Eye (tissue), 1 donor: ENCODE data around the gene SLC6A9.

Source experiments
- DNase-seq: peaks from one replicate; pipeline ENCODE4 v3.0.0-alpha.2; 2015

Gene SLC6A9

DNA sequence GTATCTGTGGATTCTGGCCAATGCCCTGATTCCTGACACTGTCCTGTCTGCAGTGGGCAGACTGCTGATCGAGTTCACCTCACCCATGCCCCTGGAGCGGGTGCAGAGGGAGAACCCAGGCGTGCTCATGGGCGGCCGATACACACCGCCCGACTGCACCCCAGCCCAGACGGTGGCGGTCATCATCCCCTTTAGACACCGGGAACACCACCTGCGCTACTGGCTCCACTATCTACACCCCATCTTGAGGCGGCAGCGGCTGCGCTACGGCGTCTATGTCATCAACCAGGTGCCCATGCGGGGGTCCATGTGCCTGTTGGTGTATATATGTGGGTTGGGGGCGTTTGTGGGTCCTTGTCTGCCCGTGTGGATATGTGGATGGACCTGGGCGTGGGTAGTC lies 49.6 kb downstream of the SLC6A9 start:
- DNase-seq, result no peak

DNA sequence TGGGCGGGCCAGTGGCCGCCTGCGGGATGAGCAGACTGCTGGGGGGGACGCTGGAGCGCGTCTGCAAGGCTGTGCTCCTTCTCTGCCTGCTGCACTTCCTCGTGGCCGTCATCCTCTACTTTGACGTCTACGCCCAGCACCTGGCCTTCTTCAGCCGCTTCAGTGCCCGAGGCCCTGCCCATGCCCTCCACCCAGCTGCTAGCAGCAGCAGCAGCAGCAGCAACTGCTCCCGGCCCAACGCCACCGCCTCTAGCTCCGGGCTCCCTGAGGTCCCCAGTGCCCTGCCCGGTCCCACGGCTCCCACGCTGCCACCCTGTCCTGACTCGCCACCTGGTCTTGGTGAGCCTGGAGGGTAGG lies 50.1 kb downstream of the SLC6A9 start:
- peak; percentile 9 for DNase-seq

DNA sequence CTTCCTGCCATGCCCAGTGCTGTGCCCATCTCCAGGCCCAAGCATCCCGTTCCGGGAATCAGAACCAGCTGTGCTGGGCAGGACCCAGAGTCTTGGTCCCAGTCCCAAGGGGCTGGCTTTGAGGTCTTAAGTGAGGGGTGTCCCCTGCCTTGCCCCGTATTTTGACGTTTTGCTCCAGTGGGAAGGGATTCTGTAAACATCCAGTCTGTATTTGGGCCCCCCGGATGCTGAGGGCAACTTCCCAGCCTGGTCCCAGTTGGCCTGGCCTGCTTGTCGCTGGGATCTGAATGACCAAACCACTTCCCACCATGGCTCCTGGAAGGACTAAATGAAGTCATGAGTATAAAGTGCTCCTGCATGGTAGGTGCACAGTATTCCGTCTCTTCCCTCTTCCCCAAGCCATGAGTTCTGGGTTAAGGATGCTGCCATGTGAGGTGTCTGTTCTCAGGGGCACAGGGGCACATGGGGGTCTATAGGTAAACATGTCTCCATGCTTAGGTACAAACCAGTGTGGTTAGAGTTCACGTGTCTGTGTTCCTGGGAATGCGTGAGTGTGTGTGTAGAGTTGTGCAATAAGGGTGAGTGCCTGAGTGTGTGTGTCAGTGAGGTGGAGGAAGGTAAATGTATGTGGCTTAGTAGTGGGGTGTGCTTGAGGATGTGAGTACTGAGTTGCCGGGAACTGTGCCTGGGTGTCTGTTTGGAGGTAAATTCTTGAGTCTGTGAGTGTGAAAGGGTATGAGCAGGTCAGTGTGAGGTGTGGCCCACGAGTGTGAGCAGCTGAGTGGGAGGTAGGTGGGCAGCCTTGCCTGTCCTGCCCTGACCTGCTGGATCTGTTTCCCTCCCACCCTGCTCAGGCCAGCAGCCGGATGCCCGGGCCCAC lies 50.8 kb downstream of the SLC6A9 start:
- DNase-seq, result no peak

DNA sequence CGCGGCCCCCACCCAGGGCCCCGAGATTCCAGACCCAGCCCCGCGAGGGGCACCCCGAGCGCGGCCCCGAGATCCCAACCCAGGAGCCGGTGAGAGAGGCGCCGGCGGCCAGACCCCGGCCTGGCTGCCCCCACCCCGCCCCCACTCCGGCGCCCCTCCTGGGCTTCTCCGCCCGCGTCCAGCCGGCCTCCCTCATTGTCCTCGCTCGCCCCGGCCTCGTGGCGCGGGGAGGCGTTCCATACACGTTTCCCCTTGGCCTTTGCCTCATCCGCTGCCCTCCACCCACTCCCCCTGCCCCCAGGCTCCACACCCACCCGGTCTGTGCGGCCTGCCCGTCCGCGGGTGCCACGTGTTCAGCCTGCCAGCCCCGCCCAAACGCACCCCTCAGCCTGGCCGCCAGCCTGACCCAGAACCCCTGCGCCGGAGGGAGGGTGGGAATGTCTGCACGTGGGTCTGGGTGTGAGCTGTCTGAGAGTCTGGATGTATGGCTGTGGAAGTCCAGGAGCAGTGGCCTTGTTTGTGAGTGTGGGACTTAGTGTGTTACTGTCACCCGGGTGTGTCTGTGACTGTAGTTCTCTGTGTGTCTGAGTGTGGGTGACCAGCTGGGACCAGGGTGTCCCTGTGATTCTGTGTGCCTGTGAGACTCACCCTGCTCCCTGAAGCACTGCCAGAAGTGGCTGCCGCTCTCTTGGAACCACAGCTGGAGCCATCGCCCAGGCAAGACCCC lies 51.6 kb downstream of the SLC6A9 start:
- peak; percentile 78 for DNase-seq

DNA sequence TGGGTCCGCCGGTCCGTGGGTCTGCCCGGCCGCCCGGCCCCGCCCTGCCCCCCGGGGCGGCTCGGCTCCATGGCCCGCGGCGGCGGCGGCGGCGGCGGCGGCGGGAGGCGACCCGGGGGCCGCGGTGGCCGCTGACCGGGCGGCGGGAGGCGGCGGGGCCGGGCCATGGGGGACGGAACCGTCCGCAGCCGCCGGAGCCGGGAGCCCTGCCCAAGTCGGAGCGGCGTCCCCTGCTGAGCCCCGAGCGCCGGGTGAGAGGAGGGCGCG lies 52.1 kb downstream of the SLC6A9 start:
- no peak for DNase-seq

DNA sequence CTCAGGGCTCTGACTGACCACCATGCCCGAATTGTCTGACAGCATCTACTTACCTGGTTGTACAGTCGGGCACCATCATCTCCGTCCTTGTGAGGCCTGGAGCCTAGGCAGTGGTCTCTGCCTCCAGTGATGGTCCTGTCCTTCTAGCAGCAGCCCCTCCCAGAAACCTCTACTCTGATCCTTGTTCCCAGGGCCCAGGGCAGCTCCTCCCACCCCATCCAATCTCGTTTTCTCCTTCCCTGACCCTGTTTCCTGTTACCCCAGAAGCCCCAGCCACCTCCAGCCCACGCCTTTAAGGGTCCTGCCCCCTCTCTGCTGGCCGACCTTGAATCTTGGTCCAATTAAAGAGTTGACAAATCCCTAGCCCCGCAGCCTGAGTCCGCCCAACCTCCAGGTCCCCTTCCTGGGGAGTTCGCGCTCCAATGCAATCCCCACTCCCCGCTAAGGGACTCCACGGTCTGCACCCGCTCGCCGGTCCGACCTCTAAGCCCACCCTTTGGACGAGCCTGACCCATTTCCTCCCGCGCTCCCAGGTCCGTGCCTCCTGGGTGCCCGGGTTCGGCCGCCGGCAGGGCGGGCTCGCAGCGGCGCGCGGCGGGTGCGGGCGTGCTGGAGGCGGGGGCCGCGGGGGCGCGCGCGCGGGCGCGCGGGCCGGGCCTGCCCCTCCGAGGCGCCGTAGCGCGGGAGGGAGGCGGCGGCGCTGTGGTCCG lies 52.6 kb downstream of the SLC6A9 start, which contains the start of gene B4GALT2:
TSS of gene B4GALT2 (plus strand) at position 660 of the 710 bp plus-strand sequence. CDS start 1,951 bp downstream, outside the sequence.
- DNase-seq, result peak; percentile 62

DNA sequence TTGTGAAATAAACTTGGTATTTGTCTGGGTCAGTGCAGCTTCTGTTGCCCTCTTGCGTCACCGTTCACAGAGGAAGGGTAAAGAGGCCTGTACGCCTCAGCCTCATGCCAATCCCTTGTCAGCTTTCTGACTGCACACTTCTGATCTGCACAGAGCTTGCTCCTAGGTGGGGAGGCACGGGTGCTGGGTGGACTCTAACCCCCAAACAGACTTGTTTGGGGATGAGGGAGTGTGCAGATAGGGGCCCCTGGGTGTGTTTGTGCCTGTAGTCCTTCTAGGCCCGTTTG lies 53.1 kb downstream of the SLC6A9 start:
- DNase-seq, result no peak

DNA sequence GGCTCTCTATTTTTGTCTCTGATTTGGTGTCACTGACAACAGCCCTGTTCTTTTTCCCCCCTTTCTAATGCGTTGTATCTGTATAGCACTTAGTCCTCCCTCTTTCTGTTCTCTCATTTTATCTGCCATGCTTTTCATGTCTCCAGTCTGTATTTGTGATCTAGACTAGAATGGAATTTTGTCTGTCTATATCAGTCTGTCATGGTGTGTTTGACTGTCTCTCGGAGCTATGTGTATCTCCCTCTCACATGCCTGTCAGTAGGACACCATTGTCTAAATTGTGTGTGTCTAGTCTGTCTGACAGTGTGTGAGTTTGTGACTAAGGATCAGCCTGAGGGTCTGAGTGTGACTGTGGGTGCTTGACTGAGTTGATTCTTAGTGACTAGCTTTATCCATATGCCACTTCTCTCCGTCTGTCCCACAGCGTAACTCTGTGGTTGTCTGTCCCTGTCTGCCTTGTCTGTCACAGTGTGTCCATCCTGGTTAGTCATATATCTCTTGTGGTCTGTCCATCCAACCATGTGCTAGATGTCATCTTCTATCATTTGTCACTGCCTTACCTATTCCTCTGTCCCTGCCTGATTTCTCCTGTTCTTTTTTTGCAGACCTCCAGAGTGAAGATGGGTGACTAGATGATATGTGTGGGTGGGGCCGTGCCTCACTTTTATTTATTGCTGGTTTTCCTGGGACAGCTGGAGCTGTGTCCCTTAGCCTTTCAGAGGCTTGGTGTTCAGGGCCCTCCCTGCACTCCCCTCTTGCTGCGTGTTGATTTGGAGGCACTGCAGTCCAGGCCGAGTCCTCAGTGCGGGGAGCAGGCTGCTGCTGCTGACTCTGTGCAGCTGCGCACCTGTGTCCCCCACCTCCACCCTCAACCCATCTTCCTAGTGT lies 53.6 kb downstream of the SLC6A9 start:
- no peak for DNase-seq

DNA sequence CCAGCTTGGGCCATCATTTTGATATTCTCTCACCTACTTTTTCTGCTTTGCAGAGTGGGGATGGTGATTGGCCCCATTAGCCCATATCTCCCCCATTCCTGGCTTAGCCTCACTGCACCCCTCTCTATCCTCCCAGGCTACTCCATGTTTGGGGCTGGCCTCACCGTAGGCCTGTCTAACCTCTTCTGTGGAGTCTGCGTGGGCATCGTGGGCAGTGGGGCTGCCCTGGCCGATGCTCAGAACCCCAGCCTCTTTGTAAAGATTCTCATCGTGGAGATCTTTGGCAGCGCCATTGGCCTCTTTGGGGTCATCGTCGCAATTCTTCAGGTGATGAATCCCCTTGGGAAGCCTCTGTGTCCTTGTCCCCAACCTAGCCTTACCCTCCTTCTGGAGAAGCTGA lies 54.4 kb downstream of the SLC6A9 start:
- no peak for DNase-seq

DNA sequence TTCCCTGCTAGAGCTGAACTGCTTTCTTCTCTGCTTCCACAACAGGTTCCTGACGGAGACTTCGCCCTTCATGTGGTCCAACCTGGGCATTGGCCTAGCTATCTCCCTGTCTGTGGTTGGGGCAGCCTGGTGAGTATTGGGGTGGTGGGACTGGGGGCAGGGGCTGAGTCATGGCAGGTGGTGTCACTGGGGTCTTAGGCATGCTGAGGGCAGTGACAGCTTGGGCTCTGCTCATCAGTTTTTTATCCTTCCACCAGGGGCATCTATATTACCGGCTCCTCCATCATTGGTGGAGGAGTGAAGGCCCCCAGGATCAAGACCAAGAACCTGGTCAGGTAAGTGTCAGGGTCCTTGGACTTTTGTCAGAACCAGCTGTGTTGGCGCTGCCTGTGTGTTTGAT lies 55.2 kb downstream of the SLC6A9 start:
- DNase-seq, result no peak

DNA sequence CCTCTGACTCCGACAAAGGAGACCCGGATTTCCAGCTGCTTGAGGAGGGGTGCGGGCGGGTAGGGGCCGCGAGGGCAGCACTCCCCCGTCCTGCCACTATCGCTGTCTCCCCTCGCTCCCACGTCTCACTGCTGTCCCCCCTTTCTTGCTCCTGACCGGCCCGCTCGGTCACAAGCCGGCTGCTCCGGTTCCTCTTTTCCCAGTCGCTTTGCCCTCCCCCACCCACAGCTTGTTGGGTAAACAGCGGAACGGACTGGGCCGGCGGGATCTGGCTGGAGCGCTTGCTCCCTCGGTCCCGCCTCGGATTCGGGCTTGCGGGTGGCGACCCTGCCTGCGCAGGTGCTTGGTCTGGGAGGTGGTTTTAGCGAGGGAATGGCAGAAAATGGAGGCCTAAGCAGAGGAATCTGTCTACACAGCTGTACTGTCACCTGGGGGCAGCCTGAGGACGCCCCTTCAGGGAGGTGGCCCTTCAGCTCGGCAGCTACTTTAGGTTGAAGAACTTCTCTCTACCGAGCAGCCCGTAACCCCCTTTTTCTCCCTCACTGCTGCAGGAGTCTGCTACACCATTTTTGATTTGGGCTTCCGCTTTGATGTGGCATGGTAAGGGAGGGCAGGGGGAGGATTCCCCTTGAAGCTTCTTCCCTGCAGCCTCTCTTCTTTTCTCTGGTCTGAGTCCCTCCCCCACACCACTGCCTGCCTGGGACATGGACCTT lies 55.9 kb downstream of the SLC6A9 start:
- peak; percentile 35 for DNase-seq

DNA sequence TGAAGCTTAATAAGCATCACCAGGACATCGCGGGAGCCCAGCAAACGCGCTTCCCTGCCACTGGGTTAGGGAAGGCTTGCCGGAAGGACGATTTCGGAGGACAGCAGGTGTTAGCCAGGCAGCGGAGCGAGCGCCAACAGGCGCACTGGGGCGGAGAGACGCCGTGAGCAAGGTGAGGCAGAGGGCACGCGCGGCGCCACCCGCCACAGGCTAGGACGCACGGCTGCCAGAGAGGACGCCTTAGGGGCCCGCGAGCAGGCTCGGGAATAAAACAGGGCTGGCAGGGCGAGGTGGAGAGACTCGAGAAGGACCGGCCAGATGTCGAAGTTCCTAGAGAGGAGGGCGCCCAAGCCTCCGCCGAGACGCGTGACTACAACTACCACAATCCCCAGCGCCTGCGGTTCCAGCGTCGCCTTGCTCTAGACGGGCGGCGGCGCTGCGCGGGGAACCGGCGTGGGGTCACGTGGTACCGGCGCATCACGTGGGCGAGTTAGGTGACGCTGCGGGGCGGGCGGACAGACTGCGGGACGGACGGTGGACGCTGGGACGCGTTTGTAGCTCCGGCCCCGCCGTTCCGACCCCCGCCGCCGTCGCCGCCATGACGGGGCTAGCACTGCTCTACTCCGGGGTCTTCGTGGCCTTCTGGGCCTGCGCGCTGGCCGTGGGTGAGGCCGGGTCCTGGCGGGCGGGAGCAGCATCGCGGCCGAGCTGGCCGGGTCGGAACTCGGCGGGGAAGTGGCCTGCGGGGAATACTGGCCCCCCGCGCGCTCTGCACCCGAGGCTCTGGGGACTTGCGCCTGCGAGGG lies 56.6 kb downstream of the SLC6A9 start, which contains the start of gene ATP6V0B:
TSS of gene ATP6V0B (plus strand) at position 518 of the 806 bp plus-strand sequence. CDS start at position 599, 81 bp downstream.
- DNase-seq, result peak; percentile 97

DNA sequence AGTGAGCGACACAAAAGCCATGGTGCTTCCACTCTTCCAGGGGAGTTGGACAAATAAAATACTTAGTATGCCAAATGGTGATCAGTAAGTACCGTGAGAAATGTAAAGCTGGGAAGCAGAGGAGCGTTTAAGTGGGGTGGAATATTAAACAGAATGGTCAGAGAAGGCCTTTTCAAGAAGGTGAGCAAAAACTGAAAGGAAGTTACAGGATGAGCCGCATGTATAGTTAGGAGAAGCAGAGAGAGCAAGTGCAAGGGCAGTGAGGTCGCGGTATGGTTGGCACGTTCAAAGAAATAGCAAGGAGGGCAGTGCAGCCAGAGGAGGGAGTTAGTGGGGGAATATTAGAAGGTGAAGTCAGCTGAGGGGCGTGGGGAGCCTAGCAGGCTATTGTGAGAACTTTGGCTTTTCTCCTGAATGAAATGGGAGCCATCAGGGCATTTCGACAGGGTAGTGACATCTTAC lies 57.2 kb downstream of the SLC6A9 start:
- DNase-seq, result no peak

DNA sequence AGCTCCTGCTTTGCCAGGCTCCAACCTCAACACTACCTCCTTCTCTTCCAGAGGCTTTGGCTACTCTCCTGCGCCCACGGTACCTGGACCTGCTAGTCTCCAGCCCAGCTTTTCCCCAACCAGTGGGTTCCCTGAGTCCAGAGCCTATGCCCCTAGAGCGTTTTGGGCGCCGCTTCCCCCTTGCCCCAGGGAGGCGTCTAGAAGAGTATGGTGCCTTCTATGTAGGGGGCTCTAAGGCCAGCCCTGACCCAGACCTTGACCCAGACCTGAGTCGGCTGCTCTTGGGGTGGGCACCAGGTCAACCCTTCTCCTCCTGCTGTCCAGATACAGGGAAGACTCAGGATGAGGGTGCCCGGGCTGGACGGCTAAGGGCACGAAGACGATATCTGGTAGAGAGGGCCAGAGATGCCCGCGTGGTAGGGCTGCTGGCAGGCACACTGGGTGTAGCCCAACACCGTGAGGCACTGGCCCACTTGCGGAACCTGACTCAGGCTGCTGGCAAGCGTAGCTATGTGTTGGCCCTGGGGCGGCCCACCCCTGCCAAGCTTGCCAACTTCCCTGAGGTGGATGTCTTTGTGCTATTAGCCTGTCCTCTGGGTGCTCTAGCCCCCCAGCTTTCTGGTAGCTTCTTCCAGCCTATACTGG lies 59.8 kb downstream of the SLC6A9 start:
- no peak for DNase-seq

DNA sequence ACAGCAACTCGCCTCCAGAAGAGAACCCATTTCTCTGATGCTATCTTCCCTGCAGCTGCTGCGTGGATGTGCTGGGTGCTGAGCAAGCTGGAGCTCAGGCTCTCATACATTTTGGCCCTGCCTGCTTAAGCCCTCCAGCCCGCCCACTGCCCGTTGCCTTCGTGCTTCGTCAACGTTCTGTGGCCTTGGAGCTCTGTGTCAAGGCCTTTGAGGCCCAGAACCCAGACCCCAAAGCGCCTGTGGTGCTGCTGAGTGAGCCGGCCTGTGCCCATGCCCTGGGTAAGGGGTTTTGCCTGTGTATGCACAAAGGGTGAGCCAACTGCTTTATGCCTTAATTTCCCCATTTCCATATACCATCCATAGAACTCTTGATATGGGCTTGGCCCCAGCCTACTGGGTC lies 60.4 kb downstream of the SLC6A9 start:
- DNase-seq, result no peak

DNA sequence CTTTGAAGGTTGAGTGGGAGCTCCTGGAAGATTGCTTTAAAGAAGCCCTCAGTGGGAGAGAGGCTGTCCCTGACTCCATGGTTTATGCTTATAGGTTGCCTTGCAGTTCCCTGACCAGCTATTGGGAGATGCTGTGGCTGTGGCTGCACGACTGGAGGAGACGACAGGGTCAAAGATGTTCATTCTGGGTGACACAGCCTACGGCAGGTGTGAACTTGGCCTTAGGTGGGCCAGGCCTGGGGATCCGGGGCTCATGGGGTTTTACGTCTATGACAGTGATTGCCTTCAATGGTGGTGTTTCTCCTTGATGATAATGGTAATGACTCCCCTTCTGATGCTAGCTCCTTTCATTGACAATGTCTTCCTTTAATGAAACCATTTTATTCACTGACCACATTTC lies 60.8 kb downstream of the SLC6A9 start:
- no peak for DNase-seq

DNA sequence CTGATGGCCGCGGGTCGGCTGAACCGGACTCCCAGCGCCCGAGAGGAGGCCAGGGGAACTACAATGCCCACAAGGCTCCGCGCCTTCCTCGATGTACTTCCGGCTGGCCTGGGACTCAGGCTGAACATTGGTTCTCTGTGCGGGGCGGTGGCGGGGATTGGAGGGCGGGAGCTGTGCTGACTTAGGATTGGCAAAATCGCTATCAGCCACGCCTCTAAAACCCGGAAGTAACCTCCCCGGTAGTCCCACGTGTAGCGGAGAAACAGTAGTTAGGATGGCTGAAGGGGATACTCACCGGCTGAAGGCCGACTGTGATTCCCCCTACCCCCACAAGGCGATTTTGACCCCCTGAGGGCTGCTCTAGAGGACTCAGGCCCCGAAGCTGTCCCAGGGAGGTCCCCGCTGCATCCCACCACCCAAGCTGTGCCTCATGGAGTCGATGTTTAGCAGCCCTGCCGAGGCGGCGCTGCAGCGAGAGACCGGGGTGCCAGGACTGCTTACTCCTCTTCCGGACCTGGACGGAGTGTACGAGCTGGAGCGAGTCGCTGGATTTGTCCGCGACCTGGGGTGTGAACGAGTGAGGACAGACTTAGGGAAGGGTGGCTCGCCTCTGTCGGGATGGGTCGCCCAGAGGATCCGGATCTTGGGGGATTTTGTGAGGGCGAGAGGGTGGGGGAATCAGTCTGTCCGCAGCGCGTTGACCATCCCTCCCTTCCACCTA lies 61.4 kb downstream of the SLC6A9 start, which contains the start of gene DPH2:
TSS of gene DPH2 (plus strand) at position 265 of the 721 bp plus-strand sequence. CDS start at position 431, 166 bp downstream.
- DNase-seq, result peak; percentile 98

DNA sequence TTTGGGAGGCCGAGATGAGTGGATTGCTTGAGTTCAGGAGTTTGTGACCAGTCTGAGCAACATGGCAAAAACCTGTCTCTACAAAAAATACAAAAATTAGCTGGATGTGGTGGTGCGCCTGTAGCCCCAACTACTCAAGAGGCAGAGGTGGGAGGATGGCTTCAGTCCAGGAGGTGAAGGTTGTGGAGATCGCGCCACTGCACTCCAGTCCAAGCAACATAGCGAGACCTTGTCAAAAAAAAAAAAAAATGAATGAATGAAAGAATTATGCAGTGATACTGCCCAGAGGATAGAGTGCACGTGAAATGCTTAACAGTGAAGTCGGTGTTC lies 61.9 kb downstream of the SLC6A9 start:
- DNase-seq, result no peak

DNA sequence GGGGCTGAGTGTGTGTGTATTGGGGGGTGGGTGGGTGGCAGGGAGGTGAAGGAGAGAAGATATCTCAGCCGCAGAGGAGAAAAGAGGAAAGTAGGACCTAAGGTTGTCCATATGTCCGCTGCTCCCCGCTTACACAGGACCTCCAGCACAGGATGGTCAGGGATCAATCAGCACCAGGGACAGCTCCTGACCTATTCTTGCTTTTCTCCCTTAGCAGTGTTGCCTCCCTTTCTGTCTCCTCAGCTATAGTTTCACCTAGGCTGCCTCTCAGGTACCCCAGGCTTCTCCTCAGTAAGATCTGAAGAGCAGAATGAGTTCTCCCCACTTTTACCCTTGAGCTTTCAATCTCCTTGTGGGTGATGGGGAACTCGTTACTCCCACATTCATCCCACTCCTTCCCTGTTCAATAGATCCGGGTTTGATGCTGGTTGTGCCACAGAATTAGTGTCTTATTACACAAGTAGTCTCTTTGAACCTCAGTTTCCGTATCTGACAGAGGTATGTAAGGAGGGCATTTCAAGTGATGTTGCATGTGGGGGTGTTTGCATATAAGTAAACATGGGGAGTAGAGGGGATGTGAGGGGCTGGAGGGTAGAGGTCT lies 62.8 kb downstream of the SLC6A9 start:
- peak; percentile 65 for DNase-seq

DNA sequence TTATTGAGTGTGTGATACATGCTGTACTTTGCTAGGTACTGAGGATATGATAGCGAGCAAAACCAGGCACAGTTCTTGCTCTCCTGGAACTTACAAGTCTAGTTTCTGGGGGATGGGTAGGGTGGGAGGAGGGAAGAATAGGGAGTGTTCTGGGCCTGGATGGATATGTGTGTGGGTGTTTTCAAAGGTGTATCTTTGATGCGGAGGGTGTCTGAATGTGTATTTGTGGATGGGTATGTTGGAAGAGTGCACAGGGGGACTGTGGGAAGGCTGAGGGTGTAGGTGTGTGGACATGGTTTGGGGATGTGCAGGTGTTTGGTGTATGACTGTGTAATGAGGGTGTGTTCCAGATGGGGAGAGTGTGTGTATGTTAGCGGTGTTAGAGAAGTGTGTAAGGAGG lies 65.9 kb downstream of the SLC6A9 start:
- no peak for DNase-seq
